Measurements from ENCODE around the gene DAPP1. TPM values are rescaled to one million over a fixed set of nuclear protein-coding genes. Genes with fewer than 3 reads are reported as not detected.

Gene DAPP1
- total and polyA plus RNA-seq, 2 of the 4 experiments (the other 2 are of a cell fraction), result not detected

- WGBS, 2 experiments (ENCODE audit: extremely low coverage in 2 of 2, insufficient read length in 1 of 2), result no CpG with 5 or more reads among the region's 3 CpGs
- dilution Hi-C loops (cut with HindIII; ENCODE audit: low sequenced_read_pairs, unreplicated experiment), result no loop called here
Observed at GRCh38 chr4:99876946-99877345, 60.3 kb downstream of the DAPP1 start.

More at GRCh38 chr4:99876946-99877345, 60.3 kb downstream of the DAPP1 start:
- Histone ChIP-seq H3K56ac (ENCODE audit: extremely low read depth, insufficient read depth, low read length) (no peak overlapping the region), H2BK15ac (ENCODE audit: low read depth, low read length) (no peak overlapping the region), H2AK5ac (ENCODE audit: low read depth, low read length) (no peak overlapping the region), H3K9ac (ENCODE audit: low read depth, low read length) (no peak overlapping the region), H4K8ac (ENCODE audit: low read depth in 2 of 2, low read length in 2 of 2) (no peak overlapping the region), H3K27ac (ENCODE audit: insufficient read depth, low read length) (no peak overlapping the region), H3K9me3 (ENCODE audit: control insufficient read depth, insufficient read depth, low read length) (no peaks in the 10 kb centered on the region), H2BK5ac (ENCODE audit: low read depth, low read length, poor library complexity, severe bottlenecking) (no peak overlapping the region), H3K27me3 (ENCODE audit: control insufficient read depth, insufficient read depth, low read length) (no peaks in the 10 kb centered on the region), H3K4ac (ENCODE audit: low read depth, low read length) (no peak overlapping the region), H2BK20ac (ENCODE audit: low read depth, low read length) (no peak overlapping the region), H3K4me2 (ENCODE audit: low read depth, low read length) (no peak overlapping the region), H3K14ac (replicated peaks; ENCODE audit: low read depth, low read length) (no peak overlapping the region), H3K36me3 (ENCODE audit: control insufficient read depth, insufficient read depth, low read length) (peaks cover 10% of the 10 kb centered on the region), H3K23ac (ENCODE audit: low read depth, low read length) (no peak overlapping the region), H3K4me1 (ENCODE audit: control insufficient read depth, insufficient read depth, low read length) (no peaks in the 10 kb centered on the region), H3K18ac (ENCODE audit: low read depth, low read length) (no peak overlapping the region), H2AK9ac (replicated peaks; ENCODE audit: low read depth, low read length, poor library complexity) (no peak overlapping the region), H4K91ac (ENCODE audit: insufficient read depth, low read depth, low read length) (no peak overlapping the region), H4K5ac (ENCODE audit: low read depth, low read length) (no peak overlapping the region), H2AFZ (replicated peaks; ENCODE audit: low read length, poor library complexity) (no peak overlapping the region), H4K20me1 (ENCODE audit: insufficient read depth, low read length) (no peaks in the 10 kb centered on the region), H3K9me1 (ENCODE audit: insufficient read depth, low read length) (no peaks in the 10 kb centered on the region), H2BK120ac (ENCODE audit: low read depth, low read length) (no peak overlapping the region), H3K4me3 (ENCODE audit: insufficient read depth, low read depth, low read length) (no peak overlapping the region), H3K79me1 (ENCODE audit: low read depth in 1 of 2, low read length in 2 of 2) (no peaks in the 10 kb centered on the region)
- in situ Hi-C loops (cut with MboI; ENCODE audit: low sequenced_read_pairs) (no loop called here), intact Hi-C loops (cut with micrococcal nuclease) (no loop called here)
- DNase-seq (no peak), ATAC-seq (ENCODE audit: low read depth) (no peak)
- ChIA-PET CTCF (no interaction called here), POLR2A (ENCODE audit: unreplicated experiment) (no interaction called here)
- no TSS peak for BruUV-seq (replicated peaks)
- TF ChIP-seq USF2 (IDR thresholded peaks at IDR 0.05; ENCODE audit: low read depth, low read length), result no peak
- TF ChIP-seq ELK1 (IDR thresholded peaks at IDR 0.05; ENCODE audit: borderline replicate concordance, low read depth, low read length), result no peak
- TF ChIP-seq CEBPB (IDR thresholded peaks at IDR 0.05; ENCODE audit: low read depth, low read length), result no peak
- TF ChIP-seq CTCF (conservative IDR thresholded peaks at IDR 0.05; ENCODE audit: low read depth, low read length), result no peak
- TF ChIP-seq CHD1 (IDR thresholded peaks at IDR 0.05; ENCODE audit: low read depth, low read length), result no peak
- no peak for TF ChIP-seq RFX5 (IDR thresholded peaks at IDR 0.05; ENCODE audit: low read depth, low read length)
- TF ChIP-seq MXI1 (IDR thresholded peaks at IDR 0.05; ENCODE audit: borderline replicate concordance, low read depth, low read length), result no peak
- TF ChIP-seq RCOR1 (IDR thresholded peaks at IDR 0.05; ENCODE audit: insufficient replicate concordance, low read length), result no peak
- TF ChIP-seq POLR2A (IDR thresholded peaks at IDR 0.05; ENCODE audit: low read depth, low read length), result no peak
- TF ChIP-seq SMC3 (IDR thresholded peaks at IDR 0.05; ENCODE audit: low read depth, low read length), result no peak
- TF ChIP-seq MAFK (IDR thresholded peaks at IDR 0.05; ENCODE audit: low read depth, low read length), result no peak
- no peak for TF ChIP-seq BHLHE40 (IDR thresholded peaks at IDR 0.05; ENCODE audit: low read depth, low read length)
